ENCODE results near the gene PRIM2.
A peak's percentile ranks its signal among the peaks of the same experiment; 100 is the strongest.
"Not testable (repeated sequence)": the region's sequence is repeated elsewhere in the genome, so short reads cannot be mapped to it uniquely, and the experiment has no call there.

The PRIM2 gene

GRCh38 chr6:57315851-57316250 is 1.6 kb upstream of the PRIM2 start:
- peaks cover 36% of the 10 kb centered on the region for H3K36me3 Mint-ChIP-seq (ENCODE audit: low read depth)
- H3K27ac Mint-ChIP-seq, result no peak overlapping the region
- H3K9me3 Mint-ChIP-seq, result no peaks in the 10 kb centered on the region
- no peaks in the 10 kb centered on the region for H3K27me3 Mint-ChIP-seq
- no peak for DNase-seq
- peaks cover 43% of the 10 kb centered on the region for H3K4me1 Mint-ChIP-seq (ENCODE audit: low read depth)
- H3K4me3 Mint-ChIP-seq, result no peak overlapping the region

GRCh38 chr6:57316581-57317059 is 810 bp upstream of the PRIM2 start:
- H3K4me3 Mint-ChIP-seq, result peak overlapping the region; percentile 97
- H3K9me3 Mint-ChIP-seq, result no peaks in the 10 kb centered on the region
- H3K27me3 Mint-ChIP-seq, result no peaks in the 10 kb centered on the region
- H3K27ac Mint-ChIP-seq, result peak overlapping the region; percentile 97
- peaks cover 49% of the 10 kb centered on the region for H3K4me1 Mint-ChIP-seq (ENCODE audit: low read depth)
- DNase-seq, result peak; percentile 84
- peaks cover 43% of the 10 kb centered on the region for H3K36me3 Mint-ChIP-seq (ENCODE audit: low read depth)

GRCh38 chr6:57324538-57324937 is 7.1 kb downstream of the PRIM2 start:
- Mint-ChIP-seq H3K36me3 (ENCODE audit: low read depth) (peaks cover 98% of the 10 kb centered on the region), H3K27me3 (no peaks in the 10 kb centered on the region), H3K27ac (no peak overlapping the region), H3K4me1 (ENCODE audit: low read depth) (peaks cover 33% of the 10 kb centered on the region), H3K9me3 (peaks cover 10% of the 10 kb centered on the region), H3K4me3 (no peak overlapping the region)
- no peak for DNase-seq

GRCh38 chr6:57327311-57327710 is 9.9 kb downstream of the PRIM2 start:
- Mint-ChIP-seq H3K4me1 (ENCODE audit: low read depth) (peaks cover 16% of the 10 kb centered on the region), H3K36me3 (ENCODE audit: low read depth) (peaks cover 98% of the 10 kb centered on the region), H3K27me3 (no peaks in the 10 kb centered on the region), H3K27ac (no peak overlapping the region), H3K4me3 (no peak overlapping the region), H3K9me3 (peaks cover 21% of the 10 kb centered on the region)
- DNase-seq, result no peak

- Mint-ChIP-seq H3K27ac (no peak overlapping the region), H3K36me3 (ENCODE audit: low read depth) (peaks cover 98% of the 10 kb centered on the region), H3K4me3 (no peak overlapping the region), H3K9me3 (peaks cover 26% of the 10 kb centered on the region), H3K4me1 (ENCODE audit: low read depth) (peaks cover 14% of the 10 kb centered on the region), H3K27me3 (no peaks in the 10 kb centered on the region)
- DNase-seq, result no peak
Measured at GRCh38 chr6:57328074-57328473, 10.6 kb downstream of the PRIM2 start.

GRCh38 chr6:57329933-57330332 is 12.5 kb downstream of the PRIM2 start:
- H3K27me3 Mint-ChIP-seq, result no peaks in the 10 kb centered on the region
- no peak overlapping the region for H3K4me3 Mint-ChIP-seq
- peaks cover 99% of the 10 kb centered on the region for H3K36me3 Mint-ChIP-seq (ENCODE audit: low read depth)
- H3K9me3 Mint-ChIP-seq, result peaks cover 28% of the 10 kb centered on the region
- DNase-seq, result no peak
- no peak overlapping the region for H3K27ac Mint-ChIP-seq
- H3K4me1 Mint-ChIP-seq (ENCODE audit: low read depth), result peaks cover 16% of the 10 kb centered on the region

- Mint-ChIP-seq H3K9me3 (peaks cover 2% of the 10 kb centered on the region), H3K36me3 (ENCODE audit: low read depth) (peaks cover 19% of the 10 kb centered on the region), H3K4me1 (ENCODE audit: low read depth) (peaks cover 4% of the 10 kb centered on the region), H3K27ac (no peak overlapping the region), H3K27me3 (no peaks in the 10 kb centered on the region), H3K4me3 (no peak overlapping the region)
- DNase-seq, result no peak
Measured at GRCh38 chr6:57342148-57342669, 24.8 kb downstream of the PRIM2 start.

- Mint-ChIP-seq H3K36me3 (ENCODE audit: low read depth) (peaks cover 17% of the 10 kb centered on the region), H3K4me1 (ENCODE audit: low read depth) (peaks cover 10% of the 10 kb centered on the region)
- not testable (repeated sequence) for H3K4me3 Mint-ChIP-seq, H3K27me3 Mint-ChIP-seq, H3K9me3 Mint-ChIP-seq, DNase-seq, H3K27ac Mint-ChIP-seq
Measured at GRCh38 chr6:57343342-57343741, 25.9 kb downstream of the PRIM2 start.

GRCh38 chr6:57346715-57347114 is 29.3 kb downstream of the PRIM2 start:
- H3K36me3 Mint-ChIP-seq (ENCODE audit: low read depth), result peaks cover 26% of the 10 kb centered on the region
- not testable (repeated sequence) for H3K9me3 Mint-ChIP-seq, H3K27ac Mint-ChIP-seq, H3K27me3 Mint-ChIP-seq, DNase-seq, H3K4me3 Mint-ChIP-seq
- H3K4me1 Mint-ChIP-seq (ENCODE audit: low read depth), result peaks cover 22% of the 10 kb centered on the region

- H3K4me3 Mint-ChIP-seq, H3K9me3 Mint-ChIP-seq, DNase-seq, H3K27me3 Mint-ChIP-seq, H3K27ac Mint-ChIP-seq: not testable (repeated sequence)
- peaks cover 22% of the 10 kb centered on the region for H3K4me1 Mint-ChIP-seq (ENCODE audit: low read depth)
- H3K36me3 Mint-ChIP-seq (ENCODE audit: low read depth), result peaks cover 27% of the 10 kb centered on the region
Measured at GRCh38 chr6:57347597-57347996, 30.2 kb downstream of the PRIM2 start.

GRCh38 chr6:57350443-57350842 is 33.0 kb downstream of the PRIM2 start:
- not testable (repeated sequence) for H3K27me3 Mint-ChIP-seq, H3K27ac Mint-ChIP-seq, H3K4me3 Mint-ChIP-seq, DNase-seq, H3K9me3 Mint-ChIP-seq
- H3K4me1 Mint-ChIP-seq (ENCODE audit: low read depth), result peaks cover 19% of the 10 kb centered on the region
- H3K36me3 Mint-ChIP-seq (ENCODE audit: low read depth), result peaks cover 25% of the 10 kb centered on the region

GRCh38 chr6:57352596-57352995 is 35.2 kb downstream of the PRIM2 start:
- peaks cover 24% of the 10 kb centered on the region for H3K4me1 Mint-ChIP-seq (ENCODE audit: low read depth)
- DNase-seq, H3K9me3 Mint-ChIP-seq, H3K27me3 Mint-ChIP-seq, H3K4me3 Mint-ChIP-seq, H3K27ac Mint-ChIP-seq: not testable (repeated sequence)
- H3K36me3 Mint-ChIP-seq (ENCODE audit: low read depth), result peaks cover 22% of the 10 kb centered on the region

GRCh38 chr6:57358319-57358718 is 40.9 kb downstream of the PRIM2 start:
- H3K27me3 Mint-ChIP-seq, H3K4me3 Mint-ChIP-seq, DNase-seq, H3K9me3 Mint-ChIP-seq, H3K27ac Mint-ChIP-seq: not testable (repeated sequence)
- Mint-ChIP-seq H3K4me1 (ENCODE audit: low read depth) (peaks cover 10% of the 10 kb centered on the region), H3K36me3 (ENCODE audit: low read depth) (peaks cover 16% of the 10 kb centered on the region)

- H3K27me3 Mint-ChIP-seq, H3K27ac Mint-ChIP-seq, H3K9me3 Mint-ChIP-seq, H3K4me3 Mint-ChIP-seq, DNase-seq: not testable (repeated sequence)
- Mint-ChIP-seq H3K4me1 (ENCODE audit: low read depth) (peaks cover 10% of the 10 kb centered on the region), H3K36me3 (ENCODE audit: low read depth) (peaks cover 11% of the 10 kb centered on the region)
Measured at GRCh38 chr6:57359766-57360165, 42.3 kb downstream of the PRIM2 start.

GRCh38 chr6:57362340-57362739 is 44.9 kb downstream of the PRIM2 start:
- H3K27me3 Mint-ChIP-seq, DNase-seq, H3K27ac Mint-ChIP-seq, H3K4me3 Mint-ChIP-seq, H3K9me3 Mint-ChIP-seq: not testable (repeated sequence)
- Mint-ChIP-seq H3K4me1 (ENCODE audit: low read depth) (peaks cover 10% of the 10 kb centered on the region), H3K36me3 (ENCODE audit: low read depth) (peaks cover 11% of the 10 kb centered on the region)

- not testable (repeated sequence) for H3K9me3 Mint-ChIP-seq, DNase-seq, H3K27me3 Mint-ChIP-seq, H3K27ac Mint-ChIP-seq, H3K4me3 Mint-ChIP-seq
- peaks cover 10% of the 10 kb centered on the region for H3K36me3 Mint-ChIP-seq (ENCODE audit: low read depth)
- peaks cover 19% of the 10 kb centered on the region for H3K4me1 Mint-ChIP-seq (ENCODE audit: low read depth)
Measured at GRCh38 chr6:57365076-57365583, 47.7 kb downstream of the PRIM2 start.

Measured in activated T-cell treated with anti-CD3 and anti-CD28 coated beads, Interleukin-2, amount 50 U/mL, for 24 hours (primary cell).